SK-N-SH (cell line): ENCODE results near the gene ZNF296. TPM values are rescaled to one million over a fixed set of nuclear protein-coding genes. Genes with fewer than 3 reads are reported as not detected.
A peak's percentile ranks its signal among the peaks of the same experiment; 100 is the strongest.

Experiments
- CTCF ChIA-PET: fragments of 300-600, 350-600 bp; formaldehyde crosslinking; extraction: SDS; loops from one replicate; lab custom pipeline; 2021; lab: Yijun Ruan, JAX
- POLR2A ChIA-PET: fragments of 350-600 bp; sonication (Branson Sonifier 250); formaldehyde crosslinking; extraction: SDS; loops from one replicate; lab custom pipeline; 2020; ENCODE audit warnings: antibody characterized with exemption, inconsistent platforms; lab: Yijun Ruan, JAX
- DNase-seq: peaks from one replicate; pipeline ENCODE4 v3.0.0; 2012
- H2AFZ ChIP-seq: fragments of 200-600 bp; sonication (generic); 2 replicates; pipeline ENCODE4 v1.8.1; 2016; ENCODE audit warnings: antibody characterized with exemption, mild to moderate bottlenecking, low read depth
- H3F3A ChIP-seq: fragments of 200-600 bp; sonication (generic); replicated peaks from 2 replicates; pipeline ENCODE3; 2016; ENCODE audit warnings: antibody characterized with exemption, mild to moderate bottlenecking; ENCODE audit not compliant: insufficient read depth
- H3K27ac ChIP-seq, 2 experiments: fragments of 200-500 bp in 1 of 2; fragments of 200-600 bp in 1 of 2; sonication (Bioruptor generic) in 1 of 2; sonication (generic), shearing (Covaris generic) in 1 of 2; 2 replicates each; pipeline versions ENCODE4 v1.5.1 to v1.6.1; 2014 to 2016; ENCODE audit warnings: low read depth in 2 of 2, inconsistent platforms in 1 of 2, low read length in 1 of 2, mild to moderate bottlenecking in 1 of 2, mixed read lengths in 1 of 2
- H3K27me3 ChIP-seq: fragments of 200-600 bp; sonication (generic), shearing (Covaris generic); 2 replicates; pipeline ENCODE4 v1.6.1; 2016; ENCODE audit warnings: mixed run types; ENCODE audit not compliant: insufficient read depth
- H3K36me3 ChIP-seq, 2 experiments: fragments of 200-500 bp in 1 of 2; fragments of 200-600 bp in 1 of 2; sonication (Bioruptor generic) in 1 of 2; sonication (generic) in 1 of 2; replicated peaks in 1 of 2; 2 replicates each; pipeline versions ENCODE3 to v1.5.1; 2014 to 2016; ENCODE audit warnings: low read length in 1 of 2, mild to moderate bottlenecking in 1 of 2; ENCODE audit not compliant: insufficient read depth in 2 of 2, control insufficient read depth in 1 of 2
- H3K4me1 ChIP-seq, 2 experiments: fragments of 200-500 bp in 1 of 2; fragments of 200-600 bp in 1 of 2; sonication (Bioruptor generic) in 1 of 2; sonication (generic), shearing (Covaris generic) in 1 of 2; 2 replicates each; pipeline versions ENCODE4 v1.5.1 to v1.6.1; 2014 to 2016; ENCODE audit warnings: low read depth in 1 of 2, low read length in 1 of 2, mixed run types in 1 of 2; ENCODE audit not compliant: insufficient read depth in 2 of 2, control insufficient read depth in 1 of 2
- H3K4me2 ChIP-seq: fragments of 200-600 bp; sonication (generic), shearing (Covaris generic); 2 replicates; pipeline ENCODE4 v1.6.1; 2017; ENCODE audit warnings: mixed run types
- H3K4me3 ChIP-seq, 2 experiments: fragments of 200-500 bp in 1 of 2; fragments of 200-600 bp in 1 of 2; sonication (Bioruptor generic) in 1 of 2; sonication (generic), shearing (Covaris generic) in 1 of 2; 2 replicates each; pipeline versions ENCODE4 v1.5.1 to v1.8.1; 2014 to 2016; ENCODE audit warnings: low read depth in 2 of 2, inconsistent platforms in 1 of 2, low read length in 1 of 2, mild to moderate bottlenecking in 1 of 2, mixed read lengths in 1 of 2, moderate library complexity in 1 of 2
- H3K79me2 ChIP-seq: fragments of 200-600 bp; sonication (generic); 2 replicates; pipeline ENCODE4 v1.8.1; 2017; ENCODE audit warnings: mild to moderate bottlenecking; ENCODE audit not compliant: insufficient read depth
- H3K9ac ChIP-seq: fragments of 200-600 bp; sonication (generic); 2 replicates; pipeline ENCODE4 v1.6.1; 2017; ENCODE audit warnings: mixed run types
- H3K9me2 ChIP-seq: fragments of 200-600 bp; sonication (generic); 2 replicates; pipeline ENCODE4 v1.6.1; 2017; ENCODE audit warnings: mixed run types
- H3K9me3 ChIP-seq: fragments of 200-600 bp; sonication (generic); 2 replicates; pipeline ENCODE4 v1.6.1; 2017; ENCODE audit warnings: mixed run types, mild to moderate bottlenecking, moderate library complexity
- H4K20me1 ChIP-seq: fragments of 200-600 bp; sonication (generic); 2 replicates; pipeline ENCODE4 v1.6.1; 2017; ENCODE audit warnings: mild to moderate bottlenecking, mixed run types; ENCODE audit not compliant: insufficient read depth
- CHD2 ChIP-seq: fragments of 150-350 bp; IDR thresholded peaks from 2 replicates; pipeline ENCODE4 v1.6.1; 2018; ENCODE audit warnings: low read length; ENCODE audit not compliant: partially characterized antibody
- ELF1 ChIP-seq: IDR thresholded peaks from 2 replicates; pipeline ENCODE4 v1.4.0; 2012
- EP300 ChIP-seq, 2 experiments: IDR thresholded peaks; 2 replicates each; pipeline versions ENCODE4 v1.4.0 to v1.6.1; 2012; ENCODE audit warnings: borderline replicate concordance in 1 of 2, low read depth in 1 of 2, low read length in 1 of 2
- EZH2phosphoT487 ChIP-seq: fragments of 200-600 bp; sonication (generic); IDR thresholded peaks from 2 replicates; pipeline ENCODE4 v1.6.1; 2017; ENCODE audit warnings: low read depth, mixed run types, mild to moderate bottlenecking, antibody characterized with exemption, moderate library complexity, borderline replicate concordance
- FOXJ3 ChIP-seq: sonication (generic); formaldehyde crosslinking; IDR thresholded peaks from 2 replicates; pipeline ENCODE4 v1.5.1; 2020; ENCODE audit warnings: mild to moderate bottlenecking, missing genetic modification reagents
- FOXM1 ChIP-seq: IDR thresholded peaks from 2 replicates; pipeline ENCODE4 v1.4.0; 2012; ENCODE audit warnings: low read depth, mild to moderate bottlenecking
- GABPA ChIP-seq: IDR thresholded peaks from 2 replicates; pipeline ENCODE4 v1.4.0; 2012; ENCODE audit warnings: low read depth, mild to moderate bottlenecking
- GATA2 ChIP-seq: sonication (generic); formaldehyde crosslinking; IDR thresholded peaks from 2 replicates; pipeline ENCODE4 v1.5.0; 2020; ENCODE audit warnings: mild to moderate bottlenecking, missing genetic modification reagents
- JUND ChIP-seq: IDR thresholded peaks from 2 replicates; pipeline ENCODE4 v1.4.0; 2012
- MEF2A ChIP-seq: IDR thresholded peaks from 2 replicates; pipeline ENCODE4 v1.4.0; 2012; ENCODE audit warnings: low read depth, borderline replicate concordance
- NFIC ChIP-seq: IDR thresholded peaks from 2 replicates; pipeline ENCODE4 v1.4.0; 2012; ENCODE audit warnings: borderline replicate concordance
- NRF1 ChIP-seq: IDR thresholded peaks from 2 replicates; pipeline ENCODE4 v1.6.1; 2012; ENCODE audit warnings: low read depth, mild to moderate bottlenecking, low read length
- POLR2AphosphoS5 ChIP-seq: IDR thresholded peaks from 2 replicates; pipeline ENCODE4 v1.6.1; 2012; ENCODE audit warnings: low read depth, low read length
- RAD21 ChIP-seq: IDR thresholded peaks from 2 replicates; pipeline ENCODE4 v1.6.1; 2012; ENCODE audit warnings: mild to moderate bottlenecking, low read length
- RCOR1 ChIP-seq: fragments of 150-350 bp; IDR thresholded peaks from 2 replicates; pipeline ENCODE4 v1.6.1; 2017; ENCODE audit warnings: antibody characterized with exemption, low read length
- RFX5 ChIP-seq: IDR thresholded peaks from 2 replicates; pipeline ENCODE4 v1.6.1; 2012; ENCODE audit warnings: mild to moderate bottlenecking, improper control_type of control experiment, low read length
- RXRA ChIP-seq: IDR thresholded peaks from 2 replicates; pipeline ENCODE4 v1.4.0; 2012; ENCODE audit warnings: low read depth, mild to moderate bottlenecking, borderline replicate concordance
- SMC3 ChIP-seq: IDR thresholded peaks from 2 replicates; pipeline ENCODE4 v1.6.1; 2012; ENCODE audit warnings: low read depth, low read length, improper control_type of control experiment
- TAF1 ChIP-seq: IDR thresholded peaks from 2 replicates; pipeline ENCODE4 v1.6.1; 2012; ENCODE audit warnings: low read depth, mild to moderate bottlenecking, low read length, moderate library complexity, borderline replicate concordance
- TCF12 ChIP-seq: IDR thresholded peaks from 2 replicates; pipeline ENCODE4 v1.4.0; 2012
- TEAD4 ChIP-seq: IDR thresholded peaks from 2 replicates; pipeline ENCODE4 v1.4.0; 2012; ENCODE audit warnings: mild to moderate bottlenecking, borderline replicate concordance; ENCODE audit not compliant: insufficient read depth
- WGBS: methylation state at CpG from one replicate; pipeline ENCODE4 v1.1.6; 2017; ENCODE audit warnings: low lambda C conversion rate; 5-methylcytosine and 5-hydroxymethylcytosine counted together
- polyA plus RNA-seq, 3 experiments: library from polyadenylated mRNA; depleted of rRNA; stranded (reverse); fragments of >200 nt; gene quantifications; 2 replicates each; pipeline ENCODE4 v1.2.3, GENCODE V29; 2012
- TF ChIP-seq, protein P1 (sequence below): fragments of 200-600 bp; sonication (generic); IDR thresholded peaks from 2 replicates; pipeline ENCODE4 v1.6.1; 2017; ENCODE audit warnings: antibody characterized with exemption, mild to moderate bottlenecking, moderate library complexity
- TF ChIP-seq, protein P2 (sequence below): fragments of 150-350 bp; IDR thresholded peaks from 2 replicates; pipeline ENCODE4 v1.6.1; 2016; ENCODE audit warnings: mild to moderate bottlenecking, low read depth, low read length
- TF ChIP-seq, protein P3 (sequence below): IDR thresholded peaks from 2 replicates; pipeline ENCODE4 v1.4.0; 2012; ENCODE audit warnings: low read depth
- TF ChIP-seq, protein P4 (sequence below): IDR thresholded peaks from 2 replicates; pipeline ENCODE4; 2012
- TF ChIP-seq, protein P5 (sequence below): IDR thresholded peaks from 2 replicates; pipeline ENCODE4 v1.6.1; 2012; ENCODE audit warnings: mild to moderate bottlenecking, low read depth, low read length, moderate library complexity

ZNF296 gene
- polyA plus RNA-seq, 1 of the 3 experiments (the other 2 are of a cell fraction): 0.21 TPM

DNA sequence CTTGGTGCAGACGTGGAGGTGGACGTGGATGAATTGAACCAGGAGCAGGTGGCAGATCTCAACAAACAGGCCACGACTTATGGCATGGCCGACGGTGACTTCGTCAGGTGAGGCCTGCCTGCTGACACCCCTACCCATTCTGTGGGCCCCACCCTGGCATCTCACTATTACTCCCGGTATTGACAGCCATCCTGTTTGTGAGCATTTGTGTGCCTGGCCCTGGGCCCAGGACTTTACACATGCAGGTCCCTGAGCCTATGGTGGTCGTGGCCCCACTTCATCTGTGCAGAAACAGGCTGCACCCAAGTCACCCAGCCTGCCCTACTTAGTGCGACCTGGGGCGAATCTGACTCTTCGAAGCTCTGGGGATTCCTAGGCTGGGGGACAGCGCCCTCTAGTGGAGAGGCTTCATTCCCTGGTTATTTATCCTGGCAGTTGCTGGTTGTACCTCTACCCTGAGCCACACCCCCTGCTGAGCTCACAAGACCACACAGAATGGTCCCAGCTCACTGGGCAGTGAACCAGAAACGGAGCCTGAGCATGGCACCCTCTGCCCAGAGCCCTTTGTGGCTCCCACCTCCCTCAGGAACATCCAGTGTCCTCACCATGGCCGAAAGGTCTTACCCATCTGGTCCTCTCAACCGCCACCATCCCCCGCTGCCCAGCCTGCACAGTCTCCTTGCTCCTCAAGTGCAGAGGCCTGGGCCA is 16.9 kb downstream of the ZNF296 start:
- H3K9ac ChIP-seq: no peak overlapping the region
- no peak overlapping the region for H2AFZ ChIP-seq
- H3K4me3 ChIP-seq: no peak overlapping the region; a peak in 1 of 4 replicates
- no peak overlapping the region for H3K27ac ChIP-seq
- H3K9me2 ChIP-seq: no peaks in the 10 kb centered on the region
- H3K36me3 ChIP-seq: peaks cover 38 to 75% of the 10 kb centered on the region in 2 experiments
- H3K9me3 ChIP-seq: no peaks in the 10 kb centered on the region
- peaks cover 15% of the 10 kb centered on the region; the same call in 1 of the 2 replicates for H3K79me2 ChIP-seq
- peaks cover 11% of the 10 kb centered on the region for H4K20me1 ChIP-seq
- DNase-seq: peak; percentile 87
- H3F3A ChIP-seq: no peaks in the 10 kb centered on the region
- H3K27me3 ChIP-seq: no peaks in the 10 kb centered on the region
- no peak overlapping the region for H3K4me2 ChIP-seq
- H3K4me1 ChIP-seq: no peaks in the 10 kb centered on the region
- 71% methylated on average over 13 of the region's 16 CpGs for WGBS
- POLR2A ChIA-PET: interaction anchor here (1.0 to 1.2 kb wide), 3 partner anchors 9 to 21 kb away, joined by 3 read pairs; partner anchors contain the start of genes CLASRP and GEMIN7
- CTCF ChIA-PET: interaction anchor here (0.5 to 3.2 kb wide), 40 partner anchors 9 to 286 kb away, joined by 3 to 43 read pairs (median 4); partner anchors contain the start of genes CLASRP, GEMIN7, PPP1R37 and RELB
- TF ChIP-seq, protein P1, sequence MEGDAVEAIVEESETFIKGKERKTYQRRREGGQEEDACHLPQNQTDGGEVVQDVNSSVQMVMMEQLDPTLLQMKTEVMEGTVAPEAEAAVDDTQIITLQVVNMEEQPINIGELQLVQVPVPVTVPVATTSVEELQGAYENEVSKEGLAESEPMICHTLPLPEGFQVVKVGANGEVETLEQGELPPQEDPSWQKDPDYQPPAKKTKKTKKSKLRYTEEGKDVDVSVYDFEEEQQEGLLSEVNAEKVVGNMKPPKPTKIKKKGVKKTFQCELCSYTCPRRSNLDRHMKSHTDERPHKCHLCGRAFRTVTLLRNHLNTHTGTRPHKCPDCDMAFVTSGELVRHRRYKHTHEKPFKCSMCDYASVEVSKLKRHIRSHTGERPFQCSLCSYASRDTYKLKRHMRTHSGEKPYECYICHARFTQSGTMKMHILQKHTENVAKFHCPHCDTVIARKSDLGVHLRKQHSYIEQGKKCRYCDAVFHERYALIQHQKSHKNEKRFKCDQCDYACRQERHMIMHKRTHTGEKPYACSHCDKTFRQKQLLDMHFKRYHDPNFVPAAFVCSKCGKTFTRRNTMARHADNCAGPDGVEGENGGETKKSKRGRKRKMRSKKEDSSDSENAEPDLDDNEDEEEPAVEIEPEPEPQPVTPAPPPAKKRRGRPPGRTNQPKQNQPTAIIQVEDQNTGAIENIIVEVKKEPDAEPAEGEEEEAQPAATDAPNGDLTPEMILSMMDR: peak; percentile 93
- no peak for TF ChIP-seq FOXJ3
- TF ChIP-seq, protein P2, sequence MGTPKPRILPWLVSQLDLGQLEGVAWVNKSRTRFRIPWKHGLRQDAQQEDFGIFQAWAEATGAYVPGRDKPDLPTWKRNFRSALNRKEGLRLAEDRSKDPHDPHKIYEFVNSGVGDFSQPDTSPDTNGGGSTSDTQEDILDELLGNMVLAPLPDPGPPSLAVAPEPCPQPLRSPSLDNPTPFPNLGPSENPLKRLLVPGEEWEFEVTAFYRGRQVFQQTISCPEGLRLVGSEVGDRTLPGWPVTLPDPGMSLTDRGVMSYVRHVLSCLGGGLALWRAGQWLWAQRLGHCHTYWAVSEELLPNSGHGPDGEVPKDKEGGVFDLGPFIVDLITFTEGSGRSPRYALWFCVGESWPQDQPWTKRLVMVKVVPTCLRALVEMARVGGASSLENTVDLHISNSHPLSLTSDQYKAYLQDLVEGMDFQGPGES: no peak
- TF ChIP-seq RAD21: peak; percentile 67
- no peak for TF ChIP-seq POLR2AphosphoS5
- TF ChIP-seq EP300 (IDR thresholded peaks at IDR 0.05; ENCODE audit: borderline replicate concordance in 1 of 2, low read depth in 1 of 2, low read length in 1 of 2): no peak
- TF ChIP-seq RFX5: no peak
- no peak for TF ChIP-seq MEF2A
- no peak for TF ChIP-seq JUND
- TF ChIP-seq GABPA: no peak
- no peak for TF ChIP-seq NFIC
- no peak for TF ChIP-seq TAF1
- TF ChIP-seq GATA2 (CRISPR knock-in tag): no peak
- TF ChIP-seq NRF1: no peak
- TF ChIP-seq RCOR1: no peak
- TF ChIP-seq ELF1: no peak
- no peak for TF ChIP-seq TEAD4
- TF ChIP-seq, protein P3, sequence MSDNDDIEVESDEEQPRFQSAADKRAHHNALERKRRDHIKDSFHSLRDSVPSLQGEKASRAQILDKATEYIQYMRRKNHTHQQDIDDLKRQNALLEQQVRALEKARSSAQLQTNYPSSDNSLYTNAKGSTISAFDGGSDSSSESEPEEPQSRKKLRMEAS: no peak
- TF ChIP-seq CHD2: no peak
- TF ChIP-seq, protein P4, sequence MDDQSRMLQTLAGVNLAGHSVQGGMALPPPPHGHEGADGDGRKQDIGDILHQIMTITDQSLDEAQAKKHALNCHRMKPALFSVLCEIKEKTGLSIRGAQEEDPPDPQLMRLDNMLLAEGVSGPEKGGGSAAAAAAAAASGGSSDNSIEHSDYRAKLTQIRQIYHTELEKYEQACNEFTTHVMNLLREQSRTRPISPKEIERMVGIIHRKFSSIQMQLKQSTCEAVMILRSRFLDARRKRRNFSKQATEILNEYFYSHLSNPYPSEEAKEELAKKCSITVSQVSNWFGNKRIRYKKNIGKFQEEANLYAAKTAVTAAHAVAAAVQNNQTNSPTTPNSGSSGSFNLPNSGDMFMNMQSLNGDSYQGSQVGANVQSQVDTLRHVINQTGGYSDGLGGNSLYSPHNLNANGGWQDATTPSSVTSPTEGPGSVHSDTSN: no peak
- TF ChIP-seq RXRA: no peak
- TF ChIP-seq TCF12: no peak
- TF ChIP-seq EZH2phosphoT487: no peak
- TF ChIP-seq FOXM1: no peak
- TF ChIP-seq, protein P5, sequence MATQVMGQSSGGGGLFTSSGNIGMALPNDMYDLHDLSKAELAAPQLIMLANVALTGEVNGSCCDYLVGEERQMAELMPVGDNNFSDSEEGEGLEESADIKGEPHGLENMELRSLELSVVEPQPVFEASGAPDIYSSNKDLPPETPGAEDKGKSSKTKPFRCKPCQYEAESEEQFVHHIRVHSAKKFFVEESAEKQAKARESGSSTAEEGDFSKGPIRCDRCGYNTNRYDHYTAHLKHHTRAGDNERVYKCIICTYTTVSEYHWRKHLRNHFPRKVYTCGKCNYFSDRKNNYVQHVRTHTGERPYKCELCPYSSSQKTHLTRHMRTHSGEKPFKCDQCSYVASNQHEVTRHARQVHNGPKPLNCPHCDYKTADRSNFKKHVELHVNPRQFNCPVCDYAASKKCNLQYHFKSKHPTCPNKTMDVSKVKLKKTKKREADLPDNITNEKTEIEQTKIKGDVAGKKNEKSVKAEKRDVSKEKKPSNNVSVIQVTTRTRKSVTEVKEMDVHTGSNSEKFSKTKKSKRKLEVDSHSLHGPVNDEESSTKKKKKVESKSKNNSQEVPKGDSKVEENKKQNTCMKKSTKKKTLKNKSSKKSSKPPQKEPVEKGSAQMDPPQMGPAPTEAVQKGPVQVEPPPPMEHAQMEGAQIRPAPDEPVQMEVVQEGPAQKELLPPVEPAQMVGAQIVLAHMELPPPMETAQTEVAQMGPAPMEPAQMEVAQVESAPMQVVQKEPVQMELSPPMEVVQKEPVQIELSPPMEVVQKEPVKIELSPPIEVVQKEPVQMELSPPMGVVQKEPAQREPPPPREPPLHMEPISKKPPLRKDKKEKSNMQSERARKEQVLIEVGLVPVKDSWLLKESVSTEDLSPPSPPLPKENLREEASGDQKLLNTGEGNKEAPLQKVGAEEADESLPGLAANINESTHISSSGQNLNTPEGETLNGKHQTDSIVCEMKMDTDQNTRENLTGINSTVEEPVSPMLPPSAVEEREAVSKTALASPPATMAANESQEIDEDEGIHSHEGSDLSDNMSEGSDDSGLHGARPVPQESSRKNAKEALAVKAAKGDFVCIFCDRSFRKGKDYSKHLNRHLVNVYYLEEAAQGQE: no peak
- TF ChIP-seq SMC3: peak; percentile 51
- TF ChIP-seq, all 33 proteins: peak for 3
